ENCODE results near the gene ARSD.
"Not testable (repeated sequence)": the region's sequence is repeated elsewhere in the genome, so short reads cannot be mapped to it uniquely, and the experiment has no call there.

Gene ARSD

GRCh38 chrX:2933125-2933900, 4.2 kb upstream of the ARSD start:
- DNase-seq: no peak

- DNase-seq: no peak
These were observed 2.5 kb upstream of the ARSD start for GRCh38 chrX:2931612-2932011.

GRCh38 chrX:2931155-2931554, 2.0 kb upstream of the ARSD start:
- no peak for DNase-seq

- no peak for DNase-seq
These were observed 952 bp downstream of the ARSD start for GRCh38 chrX:2928191-2928582.

GRCh38 chrX:2926664-2927275, 2.4 kb downstream of the ARSD start:
- no peak for DNase-seq

- DNase-seq: not testable (repeated sequence)
These were observed 2.9 kb downstream of the ARSD start for GRCh38 chrX:2926255-2926654.

- DNase-seq: no peak
These were observed 5.0 kb downstream of the ARSD start for GRCh38 chrX:2924151-2924550.

- no peak for DNase-seq
These were observed 7.4 kb downstream of the ARSD start for GRCh38 chrX:2921750-2922149.

- DNase-seq: no peak
These were observed 7.9 kb downstream of the ARSD start for GRCh38 chrX:2921193-2921592.

- DNase-seq: no peak
These were observed 11.4 kb downstream of the ARSD start for GRCh38 chrX:2917767-2918166.

- DNase-seq: no peak
These were observed 16.0 kb downstream of the ARSD start for GRCh38 chrX:2913118-2913517.

GRCh38 chrX:2910109-2910508, 19.0 kb downstream of the ARSD start:
- no peak for DNase-seq

GRCh38 chrX:2908125-2908685, 20.9 kb downstream of the ARSD start:
- no peak for DNase-seq

- DNase-seq: no peak
These were observed 21.8 kb downstream of the ARSD start for GRCh38 chrX:2907295-2907694.

GRCh38 chrX:2903366-2903765, 25.8 kb downstream of the ARSD start:
- no peak for DNase-seq

- DNase-seq: no peak
These were observed 26.3 kb downstream of the ARSD start for GRCh38 chrX:2902841-2903240.

- no peak for DNase-seq
These were observed 27.6 kb downstream of the ARSD start for GRCh38 chrX:2901367-2902036.

GRCh38 chrX:2898846-2899512, 30.2 kb downstream of the ARSD start:
- no peak for DNase-seq

GRCh38 chrX:2897690-2898623, 31.2 kb downstream of the ARSD start:
- not testable (repeated sequence) for DNase-seq

- no peak for DNase-seq
These were observed 31.8 kb downstream of the ARSD start for GRCh38 chrX:2897311-2897689.

GRCh38 chrX:2894885-2895292, 34.2 kb downstream of the ARSD start:
- DNase-seq: no peak

GRCh38 chrX:2892816-2893215, 36.3 kb downstream of the ARSD start:
- DNase-seq: no peak

All from activated naive CD4-positive, alpha-beta T cell treated with anti-CD3 and anti-CD28 coated beads, Interleukin-2, amount 50 U/mL, for 16 hours (primary cell).